HepG2 (cell line): Measurements from ENCODE around the gene DLX5. TPM values are rescaled to one million over a fixed set of nuclear protein-coding genes. Genes with fewer than 3 reads are reported as not detected.

Experiments
- ATAC-seq: fragments of 200-7000 bp; cut with Tn5 transposase; 3 replicates; pipeline ENCODE4 v1.9.1; 2020; ENCODE audit warnings: mild to moderate bottlenecking, moderate library complexity
- BruUV-seq: library from RNA; stranded (reverse); fragments of 400-500 nt; replicated peaks from 2 replicates; lab custom pipeline; 2021; lab: Mats Ljungman, UMichigan
- CTCF ChIA-PET: fragments of 300-600 bp; formaldehyde crosslinking; extraction: SDS; loops from one replicate; lab custom pipeline; 2021; ENCODE audit warnings: low total read pairs, inconsistent platforms, low intra/inter-chr PET ratio; lab: Yijun Ruan, JAX
- POLR2A ChIA-PET: fragments of 350-600 bp; sonication (Branson Sonifier 250); formaldehyde crosslinking; loops from one replicate; lab custom pipeline; 2020; ENCODE audit warnings: antibody characterized with exemption, inconsistent platforms; lab: Yijun Ruan, JAX
- DNase-seq: peaks from one replicate; pipeline ENCODE4 v3.0.0-alpha.2; 2015; ENCODE audit warnings: low spot score
- FAIRE-seq: peaks from 3 replicates; lab custom pipeline; 2011; peaks lifted over from hg19 to GRCh38; lab: Jason Lieb, UNC
- H2AFZ ChIP-seq: one replicate; pipeline ENCODE4 v1.6.1; 2011; ENCODE audit warnings: low read length, inconsistent platforms
- H3K27ac ChIP-seq: fragments of 300-600 bp; 3 replicates; pipeline ENCODE4 v1.8.0; 2011; ENCODE audit warnings: mixed run types, mild to moderate bottlenecking, mixed read lengths, low read length, inconsistent platforms; ENCODE audit not compliant: insufficient read depth; ENCODE audit errors: extremely low read length
- H3K27me3 ChIP-seq, 2 experiments: fragments of 200-600 bp in 1 of 2; 2 replicates in 1 of 2; 3 replicates in 1 of 2; pipeline versions ENCODE4 v1.6.0 to v1.8.0; 2011; ENCODE audit warnings: low read length in 2 of 2, mild to moderate bottlenecking in 2 of 2, moderate library complexity in 2 of 2, inconsistent platforms in 1 of 2; ENCODE audit not compliant: insufficient read depth in 2 of 2, control insufficient read depth in 1 of 2
- H3K36me3 ChIP-seq, 2 experiments: fragments of 200-600 bp in 1 of 2; replicated peaks in 1 of 2; 2 replicates in 1 of 2; 3 replicates in 1 of 2; pipeline versions ENCODE4 v1.5.1 to v1.8.0; 2011; ENCODE audit warnings: low read length in 2 of 2, inconsistent platforms in 1 of 2; ENCODE audit not compliant: insufficient read depth in 2 of 2, control insufficient read depth in 1 of 2
- H3K4me1 ChIP-seq: 2 replicates; pipeline ENCODE4 v1.5.1; 2012; ENCODE audit warnings: low read length, inconsistent platforms; ENCODE audit not compliant: insufficient read depth
- H3K4me2 ChIP-seq: 2 replicates; pipeline ENCODE4 v1.6.0; 2011; ENCODE audit warnings: low read depth, low read length, inconsistent platforms
- H3K4me3 ChIP-seq, 3 experiments: fragments of 200-600 bp in 1 of 3; sonication (generic), shearing (Covaris generic) in 1 of 3; replicated peaks in 1 of 3; 2 replicates each; pipeline ENCODE4 v1.5.1; 2011 to 2016; ENCODE audit warnings: low read length in 3 of 3, inconsistent platforms in 2 of 3, low read depth in 2 of 3, mild to moderate bottlenecking in 2 of 3, control low read depth in 1 of 3, mixed read lengths in 1 of 3; ENCODE audit not compliant: insufficient read depth in 1 of 3
- H3K79me2 ChIP-seq: one replicate; pipeline ENCODE4 v1.6.1; 2011; ENCODE audit warnings: low read length, inconsistent platforms; ENCODE audit not compliant: insufficient read depth
- H3K9ac ChIP-seq: 2 replicates; pipeline ENCODE4 v1.6.0; 2011; ENCODE audit warnings: mild to moderate bottlenecking, low read depth, low read length, inconsistent platforms; ENCODE audit not compliant: insufficient read depth
- H3K9me3 ChIP-seq: 2 replicates; pipeline ENCODE4 v1.5.1; 2012; ENCODE audit warnings: mild to moderate bottlenecking, low read length
- H4K20me1 ChIP-seq: 2 replicates; pipeline ENCODE4 v1.6.0; 2011; ENCODE audit warnings: inconsistent platforms, mild to moderate bottlenecking, low read length, moderate library complexity; ENCODE audit not compliant: insufficient read depth
- FOXK1 ChIP-seq: sonication (generic); formaldehyde crosslinking; IDR thresholded peaks from 2 replicates; pipeline ENCODE4 v1.4.0; 2020; ENCODE audit warnings: low read depth, missing genetic modification reagents, borderline replicate concordance
- GTF2F1 ChIP-seq: fragments of 150-350 bp; IDR thresholded peaks from 2 replicates; pipeline ENCODE4 v1.6.1; 2014; ENCODE audit warnings: low read length
- IRF1 ChIP-seq: sonication (generic); formaldehyde crosslinking; IDR thresholded peaks from 2 replicates; pipeline ENCODE4 v1.4.0; 2020; ENCODE audit warnings: low read depth, mild to moderate bottlenecking, missing genetic modification reagents
- MLLT10 ChIP-seq: sonication (generic); formaldehyde crosslinking; IDR thresholded peaks from 2 replicates; pipeline ENCODE4 v1.4.0; 2020; ENCODE audit warnings: missing genetic modification reagents
- NFE2L2 ChIP-seq: fragments of 150-350 bp; IDR thresholded peaks from 2 replicates; pipeline ENCODE4 v1.6.1; 2014; ENCODE audit warnings: low read length
- NFKB2 ChIP-seq: sonication (generic); formaldehyde crosslinking; IDR thresholded peaks from 2 replicates; pipeline ENCODE4 v1.4.0; 2020; ENCODE audit warnings: missing genetic modification reagents, borderline replicate concordance
- PHF21A ChIP-seq: sonication (generic); formaldehyde crosslinking; IDR thresholded peaks from 2 replicates; pipeline ENCODE4 v1.5.0; 2020; ENCODE audit warnings: mild to moderate bottlenecking, missing genetic modification reagents
- PHF8 ChIP-seq: sonication (generic); formaldehyde crosslinking; IDR thresholded peaks from 2 replicates; pipeline ENCODE4 v1.5.0; 2020; ENCODE audit warnings: missing genetic modification reagents
- TFAP4 ChIP-seq: sonication (generic); IDR thresholded peaks from 2 replicates; pipeline ENCODE4 v1.6.1; 2016; ENCODE audit warnings: low read depth, borderline replicate concordance
- ZNF253 ChIP-seq: sonication (generic); formaldehyde crosslinking; IDR thresholded peaks from 2 replicates; pipeline ENCODE4 v1.8.0; 2022; ENCODE audit warnings: mild to moderate bottlenecking, missing genetic modification reagents, borderline replicate concordance
- ZSCAN31 ChIP-seq: sonication (generic); formaldehyde crosslinking; IDR thresholded peaks from 2 replicates; pipeline ENCODE4 v1.5.0; 2020; ENCODE audit warnings: low read depth, mild to moderate bottlenecking, missing genetic modification reagents
- WGBS: methylation state at CpG from one replicate; pipeline ENCODE4 v1.1.6; 2017; ENCODE audit warnings: low lambda C conversion rate; 5-methylcytosine and 5-hydroxymethylcytosine counted together
- in situ Hi-C: cut with HindIII; loops from 2 replicates; pipeline ENCODE4 v1.10.0; 2017; ENCODE audit warnings: low pct_unique_long_range_greater_than_20kb; ENCODE audit not compliant: extremely low pct_ligation_motif_present
- intact Hi-C: fragments of 100-400 bp; cut with micrococcal nuclease; formaldehyde crosslinking; loops from one replicate; pipeline ENCODE4 v1.10.0; 2022; ENCODE audit not compliant: unreplicated experiment
- polyA plus RNA-seq, 8 experiments: library from polyadenylated mRNA; depleted of rRNA in 3 of 8; stranded (reverse) in 7 of 8; unstranded in 1 of 8; fragments of >200 nt; fragmentation: Illumina TruSeq in 4 of 8; extraction: Trizol in 4 of 8; gene quantifications; 2 replicates each; pipeline versions ENCODE4 v1.2.1 to v1.2.3, GENCODE V29; 2011 to 2016; ENCODE audit warnings: low read depth in 4 of 8, missing spikeins in 1 of 8, mixed read lengths in 1 of 8; ENCODE audit not compliant: insufficient read depth in 1 of 8
- total RNA-seq, 5 experiments: library from RNA; depleted of rRNA; stranded (reverse); fragments of >200 nt; fragmentation: Illumina TruSeq; extraction: Trizol; gene quantifications; 2 replicates each; pipeline ENCODE4 v1.2.3, GENCODE V29; 2016; ENCODE audit warnings: low read depth in 1 of 5

The DLX5 gene
- total and polyA plus RNA-seq, 2 of the 13 experiments (the other 11 are each of a cell fraction or from before 2014, with no cell fraction given) = not detected

GRCh38 chr7:97013845-97014134, 10.8 kb downstream of the DLX5 start:
- ChIA-PET CTCF (no interaction called here), POLR2A (interaction anchor here (1.0 kb wide), 1 partner anchor 9 kb away, joined by 3 read pairs; no protein-coding TSS in a partner anchor)
- no TSS peak for BruUV-seq
- H3K9ac ChIP-seq = no peak overlapping the region
- DNase-seq (no peak), FAIRE-seq (no peak), ATAC-seq (no peak)
- TF ChIP-seq TFAP4 = no peak
- TF ChIP-seq IRF1 (CRISPR knock-in tag) = no peak
- no peak for TF ChIP-seq ZSCAN31
- no peak for TF ChIP-seq MLLT10 (CRISPR knock-in tag)
- TF ChIP-seq PHF8 = no peak
- no peak for TF ChIP-seq FOXK1
- TF ChIP-seq GTF2F1 = no peak
- TF ChIP-seq ZNF253 (CRISPR knock-in tag) = no peak
- TF ChIP-seq PHF21A (CRISPR knock-in tag) = no peak
- TF ChIP-seq NFKB2 (CRISPR knock-in tag) = no peak
- no peak for TF ChIP-seq NFE2L2
- no peaks in the 10 kb centered on the region for H3K9me3 ChIP-seq
- intact Hi-C loops = no loop called here
- H2AFZ ChIP-seq = no peak overlapping the region
- in situ Hi-C loops = loop anchor here (25.0 kb wide), 1 partner anchor 701 kb away; the partner anchor contains the start of gene SLC25A13
- H3K79me2 ChIP-seq = no peaks in the 10 kb centered on the region
- peaks cover 4 to 8% of the 10 kb centered on the region in 2 experiments; a peak in 4 of 5 replicates for H3K36me3 ChIP-seq
- no peak overlapping the region for H3K4me2 ChIP-seq
- 92% methylated on average over 1 of the region's 1 CpG for WGBS
- no peaks in the 10 kb centered on the region for H4K20me1 ChIP-seq
- no peak overlapping the region for H3K27ac ChIP-seq
- peaks cover 30% of the 10 kb centered on the region for H3K4me1 ChIP-seq
- no peaks in the 10 kb centered on the region for H3K27me3 ChIP-seq
- H3K4me3 ChIP-seq = no peak overlapping the region
